Fibroblast of skin of scalp (primary cell): ENCODE results near the gene CHMP2A.
A peak's percentile ranks its signal among the peaks of the same experiment; 100 is the strongest.

Experiments
- DNase-seq: peaks from one replicate; pipeline ENCODE4 v3.0.0-alpha.2; 2013

The CHMP2A gene

GRCh38 chr19:58536852-58537798, 17.8 kb downstream of the CHMP2A start:
- DNase-seq = no peak

- no peak for DNase-seq
Observed at GRCh38 chr19:58535857-58536256, 19.0 kb downstream of the CHMP2A start.

GRCh38 chr19:58531034-58531840, 23.7 kb downstream of the CHMP2A start:
- DNase-seq = no peak

- DNase-seq = no peak
Observed at GRCh38 chr19:58529405-58529804, 25.5 kb downstream of the CHMP2A start.

- DNase-seq = no peak
Observed at GRCh38 chr19:58522709-58523108, 32.2 kb downstream of the CHMP2A start.

- no peak for DNase-seq
Observed at GRCh38 chr19:58521651-58522050, 33.3 kb downstream of the CHMP2A start.

GRCh38 chr19:58520257-58520599, 34.7 kb downstream of the CHMP2A start:
- DNase-seq = no peak

GRCh38 chr19:58519355-58520256, 35.3 kb downstream of the CHMP2A start, which contains the start of gene ZBTB45:
ZBTB45 (minus strand) TSS chr19:58519810; CDS start chr19:58517673, 2,137 bp downstream.
- DNase-seq = peak; percentile 98

GRCh38 chr19:58519087-58519354, 35.9 kb downstream of the CHMP2A start:
- DNase-seq = peak; percentile 79

- DNase-seq = no peak
Observed at GRCh38 chr19:58518256-58519086, 36.4 kb downstream of the CHMP2A start.

- DNase-seq = no peak
Observed at GRCh38 chr19:58516964-58517833, 37.7 kb downstream of the CHMP2A start.

GRCh38 chr19:58516246-58516836, 38.6 kb downstream of the CHMP2A start:
- DNase-seq = no peak

GRCh38 chr19:58515259-58515658, 39.6 kb downstream of the CHMP2A start:
- DNase-seq = no peak

- no peak for DNase-seq
Observed at GRCh38 chr19:58514564-58515022, 40.3 kb downstream of the CHMP2A start.

GRCh38 chr19:58513694-58514563, 41.0 kb downstream of the CHMP2A start:
- peak; percentile 87 for DNase-seq

- DNase-seq = no peak
Observed at GRCh38 chr19:58513213-58513693, 41.7 kb downstream of the CHMP2A start.

GRCh38 chr19:58511353-58512208, 43.3 kb downstream of the CHMP2A start, which contains the start of gene SLC27A5:
SLC27A5 (minus strand) TSS chr19:58511992; CDS start chr19:58511955, 37 bp downstream.
- no peak for DNase-seq
